Endothelial cell of umbilical vein (primary cell): ENCODE data around the gene UBE2E3. TPM values are rescaled to one million over a fixed set of nuclear protein-coding genes. Genes with fewer than 3 reads are reported as not detected.

Experiments used
- BruUV-seq: library from RNA; stranded (reverse); fragments of 400-500 nt; replicated peaks from 2 replicates; lab custom pipeline; 2021; lab: Mats Ljungman, UMichigan
- CTCF ChIA-PET: fragments of 300-600, 350-600 bp; sonication (Branson Sonifier 250); formaldehyde crosslinking; loops from one replicate; lab custom pipeline; 2021; ENCODE audit warnings: antibody characterized with exemption, inconsistent platforms; lab: Charles Lee
- POLR2A ChIA-PET: fragments of 300-600, 350-600 bp; sonication (Branson Sonifier 250); formaldehyde crosslinking; loops from one replicate; lab custom pipeline; 2021; ENCODE audit warnings: antibody characterized with exemption, inconsistent platforms; lab: Charles Lee
- DNase-seq: peaks from one replicate; pipeline ENCODE4 v3.0.0-alpha.2; 2011; ENCODE audit warnings: low read depth, low spot score
- FAIRE-seq: peaks from 2 replicates; lab custom pipeline; 2011; peaks lifted over from hg19 to GRCh38; lab: Jason Lieb, UNC
- H2AFZ ChIP-seq: 2 replicates; pipeline ENCODE4 v1.6.0; 2012; ENCODE audit warnings: low read depth, low read length, control low read depth, inconsistent platforms
- H3K27ac ChIP-seq: 2 replicates; pipeline ENCODE4 v1.5.1; 2011; ENCODE audit warnings: low read depth, mild to moderate bottlenecking, control low read depth, low read length, moderate library complexity; ENCODE audit not compliant: insufficient read depth
- H3K27me3 ChIP-seq, 2 experiments: 2 replicates each; pipeline versions ENCODE4 v1.6.0 to v1.6.1; 2011; ENCODE audit warnings: low read length in 2 of 2, mixed read lengths in 1 of 2; ENCODE audit not compliant: control insufficient read depth in 2 of 2, insufficient read depth in 2 of 2
- H3K36me3 ChIP-seq, 2 experiments: 2 replicates in 1 of 2; 3 replicates in 1 of 2; pipeline ENCODE4 v1.5.1; 2011; ENCODE audit warnings: low read length in 2 of 2, mild to moderate bottlenecking in 1 of 2, moderate library complexity in 1 of 2; ENCODE audit not compliant: control insufficient read depth in 2 of 2, insufficient read depth in 2 of 2; ENCODE audit errors: extremely low read depth in 1 of 2
- H3K4me1 ChIP-seq: 3 replicates; pipeline ENCODE4 v1.5.1; 2011; ENCODE audit warnings: mild to moderate bottlenecking, low read length; ENCODE audit not compliant: control insufficient read depth, insufficient read depth; ENCODE audit errors: extremely low read depth
- H3K4me2 ChIP-seq: 2 replicates; pipeline ENCODE4 v1.6.1; 2011; ENCODE audit warnings: low read length, control low read depth, mixed read lengths; ENCODE audit not compliant: insufficient read depth
- H3K4me3 ChIP-seq, 3 experiments: fragments of 200-600 bp in 1 of 3; sonication (generic), shearing (Covaris generic) in 1 of 3; replicated peaks in 1 of 3; 2 replicates each; pipeline ENCODE4 v1.5.1; 2011 to 2016; ENCODE audit warnings: control low read depth in 3 of 3, low read length in 3 of 3, mild to moderate bottlenecking in 2 of 3, inconsistent platforms in 1 of 3, low read depth in 1 of 3, moderate library complexity in 1 of 3; ENCODE audit not compliant: insufficient read depth in 1 of 3
- H3K79me2 ChIP-seq: 2 replicates; pipeline ENCODE4 v1.6.0; 2012; ENCODE audit warnings: low read length, inconsistent platforms; ENCODE audit not compliant: control insufficient read depth, insufficient read depth
- H3K9ac ChIP-seq: replicated peaks from 2 replicates; pipeline ENCODE3; 2011; ENCODE audit warnings: low read length, control low read depth; ENCODE audit not compliant: insufficient read depth; ENCODE audit errors: extremely low read depth
- H3K9me1 ChIP-seq: replicated peaks from 3 replicates; pipeline ENCODE4 v1.6.0; 2011; ENCODE audit warnings: mild to moderate bottlenecking, low read length; ENCODE audit not compliant: control insufficient read depth, insufficient read depth; ENCODE audit errors: extremely low read depth
- H3K9me3 ChIP-seq: replicated peaks from 2 replicates; pipeline ENCODE4 v1.5.1; 2012; ENCODE audit warnings: low read length, inconsistent platforms; ENCODE audit not compliant: control insufficient read depth, insufficient read depth
- H4K20me1 ChIP-seq: replicated peaks from 2 replicates; pipeline ENCODE3; 2011; ENCODE audit warnings: mild to moderate bottlenecking, low read length; ENCODE audit not compliant: control insufficient read depth, insufficient read depth; ENCODE audit errors: extremely low read depth
- EZH2 ChIP-seq: IDR thresholded peaks from 2 replicates; pipeline ENCODE4 v1.6.1; 2012; ENCODE audit warnings: borderline replicate concordance, low read depth, mild to moderate bottlenecking, moderate library complexity, low read length, inconsistent platforms; ENCODE audit not compliant: severe bottlenecking
- JUN ChIP-seq: IDR thresholded peaks from 2 replicates; pipeline ENCODE4 v1.6.1; 2011; ENCODE audit warnings: borderline replicate concordance, low read depth; ENCODE audit not compliant: insufficient read length, insufficient read depth
- POLR2AphosphoS5 ChIP-seq: IDR thresholded peaks from 2 replicates; pipeline ENCODE4 v1.6.1; 2012; ENCODE audit warnings: low read depth, mild to moderate bottlenecking, control low read depth, low read length, moderate library complexity; ENCODE audit not compliant: insufficient read depth
- dilution Hi-C: fragments of 300-500 bp; cut with MboI; formaldehyde crosslinking; loops from one replicate; pipeline ENCODE4 v1.15.0; 2019; ENCODE audit warnings: low sequenced_read_pairs; ENCODE audit not compliant: extremely low pct_ligation_motif_present
- intact Hi-C: fragments of 100-400 bp; cut with micrococcal nuclease; formaldehyde crosslinking; loops from one replicate; pipeline ENCODE4 v1.10.0; 2022
- polyA plus RNA-seq, 4 experiments: library from polyadenylated mRNA; depleted of rRNA in 3 of 4; stranded (reverse) in 3 of 4; unstranded in 1 of 4; fragments of >200 nt; gene quantifications; 2 replicates each; pipeline versions ENCODE4 v1.2.1 to v1.2.3, GENCODE V29; 2011 to 2012; ENCODE audit warnings: missing spikeins in 1 of 4
- total RNA-seq: library from RNA; stranded (reverse); gene quantifications from 2 replicates; pipeline ENCODE4 v1.2.3, GENCODE V29; 2021

UBE2E3 gene
- total and polyA plus RNA-seq, 2 donors (not counting 3 experiments of a cell fraction or from before 2014, with no cell fraction given): 81.5 to 107 TPM

DNA sequence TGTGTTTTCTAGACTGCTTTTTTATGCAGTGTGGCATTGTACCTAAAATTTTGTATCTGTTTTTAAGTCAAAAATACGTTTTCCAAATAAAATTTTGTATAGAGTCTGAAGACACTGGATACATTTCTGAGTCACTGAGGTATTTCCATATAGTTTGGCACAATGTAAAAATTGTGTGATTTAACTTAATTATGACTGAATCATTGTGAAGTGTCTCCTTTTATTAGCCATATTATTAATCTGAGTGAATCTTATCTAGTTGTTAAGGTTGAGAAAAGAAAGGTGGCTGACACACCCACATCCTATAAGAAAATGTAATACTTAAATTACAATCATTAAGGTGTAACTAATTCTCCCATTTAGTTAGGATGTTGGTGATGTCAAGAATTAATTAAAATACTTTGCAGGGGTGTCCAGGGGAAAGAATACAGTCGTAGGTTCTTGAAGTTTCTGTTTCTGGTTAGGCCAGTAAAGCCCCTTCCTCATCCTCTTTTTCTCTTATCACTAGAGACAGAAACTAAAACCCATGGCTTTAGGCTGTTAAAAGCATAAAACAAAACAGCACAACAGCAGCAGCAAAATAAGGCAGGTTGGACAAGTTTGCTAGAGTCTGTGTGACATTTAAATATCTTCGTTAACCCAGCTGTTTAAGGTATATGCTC lies 71.6 kb downstream of the UBE2E3 start:
- ChIA-PET CTCF (interaction anchor here (1.5 kb wide), 1 partner anchor 11 kb away, joined by 4 read pairs; no protein-coding TSS in a partner anchor), POLR2A (no interaction called here)
- Histone ChIP-seq H3K9me1 (peaks cover 2% of the 10 kb centered on the region), H2AFZ (no peak overlapping the region), H3K9ac (no peak overlapping the region), H4K20me1 (peaks cover 5% of the 10 kb centered on the region), H3K9me3 (no peaks in the 10 kb centered on the region), H3K36me3 (no peaks in the 10 kb centered on the region), H3K4me2 (no peak overlapping the region), H3K79me2 (peaks cover 48% of the 10 kb centered on the region), H3K27me3 (no peaks in the 10 kb centered on the region), H3K27ac (no peak overlapping the region), H3K4me1 (no peaks in the 10 kb centered on the region), H3K4me3 (no peak overlapping the region)
- no TSS peak for BruUV-seq
- dilution Hi-C loops: no loop called here
- FAIRE-seq (no peak), DNase-seq (no peak)
- TF ChIP-seq POLR2AphosphoS5: no peak
- no peak for TF ChIP-seq JUN
- intact Hi-C loops: no loop called here

DNA sequence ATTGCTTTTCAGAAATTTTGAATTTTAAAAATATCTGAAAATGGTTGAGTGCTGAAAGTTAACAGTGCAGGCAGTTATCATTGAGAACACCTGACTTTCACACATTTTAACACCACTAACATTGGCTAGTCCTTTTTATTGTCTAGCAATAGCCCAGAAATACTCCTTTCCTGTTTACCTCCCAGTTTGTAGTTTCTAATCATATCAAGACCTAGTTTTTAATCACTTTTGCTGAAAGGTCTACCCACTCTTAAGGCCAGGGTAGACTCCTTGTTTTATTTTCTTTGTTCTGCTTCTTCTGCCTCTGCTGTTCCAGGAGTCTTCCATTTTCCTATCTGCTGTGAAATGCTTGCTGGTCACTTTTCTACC lies 72.1 kb downstream of the UBE2E3 start:
- dilution Hi-C loops (no loop called here), intact Hi-C loops (no loop called here)
- H2AFZ ChIP-seq: no peak overlapping the region
- TF ChIP-seq EZH2: no peak
- H3K4me2 ChIP-seq: no peak overlapping the region
- peaks cover 44% of the 10 kb centered on the region for H3K79me2 ChIP-seq
- ChIA-PET POLR2A (no interaction called here), CTCF (no interaction called here)
- H4K20me1 ChIP-seq: peaks cover 1% of the 10 kb centered on the region
- peaks cover 2% of the 10 kb centered on the region for H3K9me1 ChIP-seq
- H3K9me3 ChIP-seq: no peaks in the 10 kb centered on the region
- no peak overlapping the region for H3K4me3 ChIP-seq
- no peaks in the 10 kb centered on the region for H3K36me3 ChIP-seq
- FAIRE-seq (no peak), DNase-seq (no peak)
- no TSS peak for BruUV-seq
- H3K27ac ChIP-seq: no peak overlapping the region
- H3K27me3 ChIP-seq: no peaks in the 10 kb centered on the region
- H3K9ac ChIP-seq: no peak overlapping the region
- no peaks in the 10 kb centered on the region for H3K4me1 ChIP-seq
